Stimulated activated CD4-positive, alpha-beta T cell treated with anti-CD3 and anti-CD28 coated beads, Interleukin-2, amount 100 ng/mL, for 4 hours (primary cell): ENCODE measurements around the gene CAV3.

ENCODE experiments used
- DNase-seq: peaks from one replicate; pipeline ENCODE4 v3.0.0-alpha.2; 2020; ENCODE audit warnings: low read depth

The CAV3 gene

GRCh38 chr3:8762607-8763377 lies 29.2 kb downstream of the CAV3 start:
- no peak for DNase-seq

DNA sequence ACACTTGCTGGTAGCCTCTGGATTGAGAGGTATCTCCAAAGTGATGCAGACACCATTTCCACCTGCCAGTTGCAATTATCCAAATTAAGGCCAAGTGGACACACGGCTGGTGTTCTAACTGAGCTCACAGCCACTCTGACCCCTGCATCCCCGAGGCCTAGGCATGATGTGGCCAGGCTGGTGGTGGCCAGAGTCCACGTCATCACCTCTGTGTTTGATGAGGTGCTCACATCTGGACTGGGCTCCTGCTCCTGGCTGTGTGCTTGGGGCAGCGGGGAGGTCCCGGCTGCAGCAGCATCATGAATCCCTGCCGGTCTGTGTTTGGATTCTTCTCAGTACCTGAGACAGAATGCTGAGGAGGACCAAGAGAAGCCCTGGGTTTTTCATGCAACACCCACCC lies 30.9 kb downstream of the CAV3 start:
- DNase-seq = no peak

GRCh38 chr3:8765528-8765927 lies 31.9 kb downstream of the CAV3 start:
- no peak for DNase-seq

- DNase-seq = no peak
Measured at GRCh38 chr3:8766148-8766547, 32.5 kb downstream of the CAV3 start.

DNA sequence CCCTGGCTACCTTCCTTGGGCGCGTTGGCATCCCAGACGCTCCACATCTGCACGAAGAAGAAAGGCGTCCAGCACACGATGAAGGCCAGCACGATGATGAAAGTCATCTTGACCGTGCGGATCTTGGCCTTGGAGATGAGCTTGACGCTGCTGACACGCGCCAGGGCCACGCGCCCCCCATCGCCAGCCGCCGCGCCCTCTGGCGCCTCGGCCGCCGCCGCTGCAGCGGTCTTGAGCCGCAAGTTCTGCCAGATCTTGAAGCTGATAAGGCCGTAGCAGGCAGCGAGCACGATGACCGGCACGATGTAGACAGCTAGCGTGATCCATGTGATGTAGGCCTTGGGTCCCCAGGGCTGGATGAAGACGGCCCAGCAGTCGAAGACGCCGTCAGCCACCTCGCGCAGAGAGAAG lies 33.7 kb downstream of the CAV3 start:
- DNase-seq = no peak

GRCh38 chr3:8767667-8768363 lies 34.2 kb downstream of the CAV3 start:
- no peak for DNase-seq

- DNase-seq = no peak
Measured at GRCh38 chr3:8768364-8769087, 34.9 kb downstream of the CAV3 start.

DNA sequence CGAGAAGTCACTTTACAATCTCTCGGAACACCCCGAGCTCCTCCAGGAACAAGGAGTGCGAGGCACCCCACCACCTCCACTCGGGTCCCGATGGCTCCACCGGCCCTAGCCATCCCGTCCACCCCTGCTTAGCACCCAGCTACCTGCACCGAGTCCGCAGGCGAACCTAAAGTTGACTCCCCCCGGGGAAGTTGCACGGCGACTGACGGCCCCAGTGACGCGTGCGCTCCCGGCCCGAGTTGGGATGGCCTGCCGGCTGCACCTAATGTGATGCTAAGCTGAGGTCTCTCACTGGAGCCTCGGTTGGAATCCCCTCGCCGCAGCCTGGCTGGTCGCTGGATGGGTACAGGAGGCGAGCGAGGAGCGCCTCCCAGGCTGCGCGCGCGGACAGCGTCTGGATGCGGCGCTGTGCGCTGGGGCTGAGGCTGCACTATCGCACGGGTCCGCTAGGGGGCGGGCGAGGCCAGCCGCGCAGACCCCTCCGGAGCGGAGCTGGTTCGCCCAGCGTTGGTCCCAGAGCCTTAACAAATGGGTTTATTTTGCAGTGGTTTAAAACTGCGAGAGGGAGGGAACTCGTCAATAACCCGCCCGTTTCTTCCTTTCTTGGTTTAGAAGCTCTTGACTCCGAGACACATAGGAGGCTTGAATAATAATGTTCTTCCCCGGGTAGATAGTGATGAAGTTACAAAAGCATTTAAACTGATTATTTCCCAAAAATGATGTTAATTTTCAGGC lies 35.7 kb downstream of the CAV3 start, which contains the start of gene OXTR:
OXTR (minus strand) TSS at position 526 of the 735 bp plus-strand sequence. CDS start 1,426 bp downstream, outside the sequence.
- peak; percentile 4 for DNase-seq

DNA sequence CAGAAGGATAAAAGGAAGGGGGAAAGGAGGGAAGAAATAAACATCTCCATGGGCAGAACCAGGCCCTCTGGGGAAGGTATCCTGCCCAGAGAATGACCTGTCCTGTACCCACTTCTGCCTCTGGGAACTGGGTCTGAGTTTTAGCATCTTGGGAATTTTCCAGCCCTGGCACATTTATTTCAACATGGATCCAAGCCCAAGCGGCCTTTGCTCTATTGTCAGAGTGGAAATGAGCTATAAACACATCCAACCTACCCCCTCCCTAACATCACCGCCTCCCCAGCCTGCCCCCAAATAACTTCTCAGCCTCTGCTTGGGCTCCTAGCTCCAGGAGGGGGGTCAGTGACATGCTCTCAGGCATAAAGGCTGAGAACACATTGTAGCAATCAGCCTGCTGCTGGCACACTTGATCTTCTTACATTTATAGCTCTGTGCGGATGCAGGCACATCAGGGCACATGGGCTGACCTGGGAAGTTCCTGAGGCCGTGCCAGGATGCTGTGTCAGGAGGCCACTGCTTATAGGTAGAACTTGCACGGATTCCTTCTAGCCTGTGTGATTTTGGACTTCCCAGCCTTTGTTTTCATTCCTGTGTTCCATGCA lies 40.4 kb downstream of the CAV3 start:
- no peak for DNase-seq

DNA sequence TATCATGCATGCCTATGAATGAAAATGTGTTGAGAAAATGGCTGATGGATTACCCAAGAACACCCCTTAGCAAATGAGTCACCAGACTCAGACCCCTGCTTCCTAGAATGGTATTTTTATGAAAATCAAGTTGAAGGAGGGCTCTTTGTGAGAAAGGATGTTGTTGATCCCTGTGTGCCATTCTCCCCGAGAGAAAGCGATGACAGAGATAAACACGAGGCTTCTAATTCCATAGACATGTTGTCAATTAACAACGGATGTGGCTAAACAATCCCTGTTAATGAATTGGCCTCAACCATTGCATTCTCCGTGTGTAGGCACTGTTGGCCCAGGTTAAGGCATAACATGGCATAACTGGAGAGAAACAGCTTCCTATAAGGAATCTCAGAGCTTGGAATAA lies 41.6 kb downstream of the CAV3 start:
- no peak for DNase-seq

DNA sequence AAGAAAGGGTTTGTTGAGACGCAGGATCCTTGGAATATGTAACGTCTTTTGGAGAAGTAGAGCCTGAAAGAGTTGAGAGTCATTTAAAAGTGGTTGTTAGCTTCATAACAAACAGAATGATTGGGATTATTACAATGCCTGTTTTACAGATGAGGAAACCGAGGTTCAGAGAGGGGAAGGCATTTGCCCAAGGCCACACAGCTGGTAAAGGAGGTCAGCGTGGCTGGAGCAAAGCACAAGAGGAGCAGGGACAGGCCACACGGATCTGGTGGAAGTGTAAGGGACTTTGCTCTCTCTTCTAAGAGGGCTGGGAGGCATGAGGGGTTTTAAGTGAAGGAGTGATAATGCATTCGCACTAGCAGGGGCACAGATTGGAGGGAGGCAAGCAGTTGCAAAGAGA lies 42.0 kb downstream of the CAV3 start:
- no peak for DNase-seq

DNA sequence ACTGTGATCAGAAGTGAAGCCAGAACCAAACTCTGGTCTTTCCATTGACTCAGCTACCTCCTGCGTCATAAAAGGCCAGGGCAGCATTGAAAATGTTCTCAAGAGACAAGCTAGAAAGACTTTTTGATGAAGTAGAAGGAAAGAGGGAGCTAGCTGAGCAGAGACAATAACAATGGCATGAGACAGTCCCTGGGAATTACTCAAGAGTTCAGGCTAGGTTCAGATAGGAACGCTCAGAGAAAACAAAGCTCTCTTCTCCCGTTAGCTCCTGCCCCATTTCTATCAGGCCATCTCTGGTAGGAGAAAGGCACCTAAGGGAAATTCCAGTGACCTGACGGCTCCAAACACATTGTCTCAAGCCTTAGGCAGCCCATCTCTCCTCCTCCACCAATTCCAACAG lies 42.8 kb downstream of the CAV3 start:
- DNase-seq = no peak

GRCh38 chr3:8777201-8777977 lies 43.8 kb downstream of the CAV3 start:
- no peak for DNase-seq

DNA sequence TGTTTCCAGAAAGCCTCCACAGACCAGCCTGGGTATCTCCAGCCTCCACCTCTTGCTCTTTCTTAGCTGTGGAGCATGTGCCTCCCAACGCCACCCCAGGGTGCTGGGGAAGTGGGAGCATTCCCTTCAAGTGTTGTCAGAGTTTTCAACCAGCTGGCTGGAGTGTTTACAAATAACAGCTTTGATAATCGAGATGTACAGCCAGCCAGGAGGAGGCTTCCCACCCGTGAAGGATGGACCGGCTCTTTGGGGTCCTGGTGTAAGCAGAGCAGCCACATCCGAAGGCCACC lies 44.3 kb downstream of the CAV3 start:
- DNase-seq = no peak

DNA sequence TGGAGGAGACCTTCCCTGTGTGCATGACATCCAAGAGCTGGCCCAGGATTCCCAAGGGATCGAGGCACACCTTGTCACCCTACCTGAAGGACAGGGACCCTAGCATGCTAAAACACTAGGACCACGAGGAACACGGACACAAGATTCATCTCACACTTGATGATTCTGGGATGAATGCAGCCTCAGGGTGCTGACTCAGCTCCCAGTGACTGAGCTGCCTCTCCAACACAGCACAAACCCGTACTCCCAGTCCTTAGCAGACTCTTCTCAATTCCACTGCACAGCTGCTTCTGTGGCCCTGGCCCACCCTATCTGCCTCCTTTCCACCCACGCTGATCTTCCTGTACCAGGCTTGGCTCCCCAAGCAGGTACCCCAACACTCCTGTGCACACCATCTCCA lies 44.9 kb downstream of the CAV3 start:
- DNase-seq = no peak

- DNase-seq = no peak
Measured at GRCh38 chr3:8780279-8780678, 46.7 kb downstream of the CAV3 start.

GRCh38 chr3:8784676-8785435 lies 51.3 kb downstream of the CAV3 start:
- no peak for DNase-seq

DNA sequence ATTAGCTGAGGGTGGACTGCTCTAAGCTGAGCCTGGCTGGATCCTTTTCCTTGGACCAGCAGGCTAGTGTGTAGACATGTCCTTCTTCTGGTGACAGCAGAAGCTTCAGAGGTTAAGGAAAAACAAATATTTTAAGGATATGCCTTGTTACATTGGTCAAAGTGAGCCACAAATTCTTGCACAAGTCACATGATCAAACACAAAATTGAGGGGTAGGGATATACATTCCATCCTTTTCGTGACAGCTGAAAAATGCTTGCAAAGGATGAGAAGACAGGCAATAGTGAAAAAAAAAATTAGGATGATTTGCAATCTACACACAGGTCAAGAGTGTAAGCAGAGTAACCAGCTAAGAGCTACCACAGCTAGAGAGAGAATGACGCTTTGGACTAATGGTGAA lies 56.9 kb downstream of the CAV3 start:
- no peak for DNase-seq

DNA sequence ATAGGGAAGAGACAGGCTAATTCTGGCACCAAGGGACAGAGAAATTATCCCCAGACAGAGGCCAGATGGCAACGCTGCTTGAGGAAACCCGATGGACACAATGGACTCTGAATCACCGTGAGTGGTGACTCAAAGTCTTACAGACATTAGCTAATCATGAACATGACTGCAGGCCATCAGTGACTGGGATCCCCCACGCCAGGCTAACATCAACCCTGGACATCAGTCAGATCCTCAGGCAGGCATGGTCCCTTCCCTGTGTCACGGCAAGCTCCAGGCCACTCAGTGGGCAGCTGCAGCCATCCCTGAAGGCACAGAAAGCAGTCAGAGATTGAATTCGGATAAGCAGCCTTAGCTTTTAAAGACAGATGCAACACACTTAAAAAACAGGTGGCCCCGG lies 59.6 kb downstream of the CAV3 start:
- DNase-seq = no peak

DNA sequence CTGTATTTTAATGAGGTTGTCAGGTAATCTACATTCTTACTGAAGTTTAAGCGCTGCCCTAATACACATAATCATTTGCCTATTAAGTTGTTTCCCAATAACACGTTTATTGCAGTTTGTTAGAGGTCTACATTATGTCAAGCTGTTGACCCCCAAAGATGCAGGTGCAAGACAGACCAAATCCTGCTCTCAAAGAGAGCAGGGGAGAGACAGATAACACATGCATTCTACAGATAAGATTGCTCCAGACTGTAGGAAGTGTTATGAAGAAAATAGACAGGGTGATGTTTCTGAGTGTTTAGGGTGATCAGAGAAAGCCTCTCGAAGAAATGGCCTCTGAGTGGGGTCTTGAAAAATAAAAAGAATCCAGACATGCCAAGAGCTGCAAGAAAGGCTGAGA lies 60.6 kb downstream of the CAV3 start:
- DNase-seq = no peak
